Mucosa of descending colon (tissue), 3 donors: Measurements from ENCODE around the gene TMEM38B. TPM values are rescaled to one million over a fixed set of nuclear protein-coding genes. Genes with fewer than 3 reads are reported as not detected.

Source experiments
- ATAC-seq: fragments of 200-7000 bp; cut with Tn5 transposase; one replicate; pipeline ENCODE4 v1.9.1; 2020; ENCODE audit warnings: mild to moderate bottlenecking, moderate library complexity
- DNase-seq, 3 donors: peaks; one replicate each; pipeline ENCODE4 v3.0.0-alpha.2; 2020
- H3K36me3 ChIP-seq: fragments of 200-600 bp; one replicate; pipeline ENCODE4 v1.8.0; 2021; ENCODE audit warnings: low read depth, mild to moderate bottlenecking
- H3K4me1 ChIP-seq: fragments of 200-600 bp; one replicate; pipeline ENCODE4 v1.8.0; 2021; ENCODE audit warnings: low read depth, mild to moderate bottlenecking
- H3K4me3 ChIP-seq: fragments of 200-600 bp; one replicate; pipeline ENCODE4 v1.8.0; 2021; ENCODE audit warnings: mild to moderate bottlenecking
- H3K9me3 ChIP-seq: fragments of 200-600 bp; one replicate; pipeline ENCODE4 v1.8.0; 2021; ENCODE audit warnings: mild to moderate bottlenecking
- intact Hi-C, 2 donors: fragments of 100-400 bp; cut with DNase I in 1 of 2; cut with micrococcal nuclease in 1 of 2; formaldehyde crosslinking; loops; one replicate each; pipeline versions ENCODE4 v1.11.0 to v1.11.1; 2022; cut with DNase I, micrococcal nuclease
- total RNA-seq, 3 donors: library from RNA; stranded (reverse); fragmentation: NEBNext Ultra II Directional in 2 of 3; extraction: Animal tissue kit (Norgen Biotek cat#: 25700) in 2 of 3; gene quantifications; one replicate each; pipeline versions ENCODE4 v1.2.1 to v1.2.4, GENCODE V29; 2021 to 2023
- TF ChIP-seq, protein P1 (sequence below): fragments of 200-600 bp; IDR thresholded peaks from one replicate; pipeline ENCODE4 v1.8.0; 2022; ENCODE audit warnings: antibody characterized with exemption, mild to moderate bottlenecking
- donor health status: DM: no; HTN: no; CAD: no; lungs with moderate emphysema.
- donor health status: DM: no; HTN: no; CAD: no.
- donor health status: DM: no; HTN: yes; CAD: no.

Gene TMEM38B
- total RNA-seq, 3 donors from 2014 or later = 19.3 to 36.8 (median 19.3) TPM

DNA sequence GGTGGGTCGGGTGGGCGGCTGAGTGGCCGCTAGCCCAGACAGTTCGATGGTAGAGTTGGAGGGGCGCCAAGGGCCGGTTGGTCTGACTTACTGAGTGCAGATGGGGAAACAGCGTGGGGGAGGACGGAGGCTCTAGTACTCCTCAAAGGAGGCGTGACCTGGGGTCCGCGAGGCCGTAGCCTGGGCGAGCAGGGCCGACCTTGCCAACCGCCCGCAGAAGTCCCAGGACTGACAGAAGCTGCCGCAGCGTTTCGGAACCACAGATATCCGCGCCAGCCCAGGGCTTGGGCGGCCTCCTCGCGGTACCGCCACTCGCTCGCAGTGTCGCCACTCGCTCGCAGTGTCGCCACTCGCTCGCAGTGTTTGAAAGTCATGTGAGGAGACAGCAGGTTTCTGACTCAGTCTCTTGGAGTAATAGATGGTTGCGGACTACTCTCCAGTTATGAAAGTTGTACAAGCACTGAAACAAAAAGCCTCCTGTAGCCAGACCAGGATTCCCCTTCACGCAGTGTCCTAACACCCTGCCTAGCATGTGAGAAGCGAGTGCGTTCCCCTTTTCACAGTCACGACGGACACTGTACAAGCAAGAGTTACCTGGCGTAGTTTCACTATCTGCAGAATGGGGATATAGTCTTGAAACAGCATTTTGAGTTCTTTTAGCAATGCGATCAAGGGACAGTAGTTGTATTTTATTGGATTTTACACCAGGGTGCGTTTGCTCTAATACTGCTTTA lies 674 bp downstream of the TMEM38B start:
- DNase-seq (peak; percentile 76 to 84 (median 81)), ATAC-seq (peak; percentile 77)
- TF ChIP-seq, protein P1, sequence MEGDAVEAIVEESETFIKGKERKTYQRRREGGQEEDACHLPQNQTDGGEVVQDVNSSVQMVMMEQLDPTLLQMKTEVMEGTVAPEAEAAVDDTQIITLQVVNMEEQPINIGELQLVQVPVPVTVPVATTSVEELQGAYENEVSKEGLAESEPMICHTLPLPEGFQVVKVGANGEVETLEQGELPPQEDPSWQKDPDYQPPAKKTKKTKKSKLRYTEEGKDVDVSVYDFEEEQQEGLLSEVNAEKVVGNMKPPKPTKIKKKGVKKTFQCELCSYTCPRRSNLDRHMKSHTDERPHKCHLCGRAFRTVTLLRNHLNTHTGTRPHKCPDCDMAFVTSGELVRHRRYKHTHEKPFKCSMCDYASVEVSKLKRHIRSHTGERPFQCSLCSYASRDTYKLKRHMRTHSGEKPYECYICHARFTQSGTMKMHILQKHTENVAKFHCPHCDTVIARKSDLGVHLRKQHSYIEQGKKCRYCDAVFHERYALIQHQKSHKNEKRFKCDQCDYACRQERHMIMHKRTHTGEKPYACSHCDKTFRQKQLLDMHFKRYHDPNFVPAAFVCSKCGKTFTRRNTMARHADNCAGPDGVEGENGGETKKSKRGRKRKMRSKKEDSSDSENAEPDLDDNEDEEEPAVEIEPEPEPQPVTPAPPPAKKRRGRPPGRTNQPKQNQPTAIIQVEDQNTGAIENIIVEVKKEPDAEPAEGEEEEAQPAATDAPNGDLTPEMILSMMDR = no peak
- intact Hi-C loops = no loop called here
- Histone ChIP-seq H3K4me3 (peak overlapping the region; percentile 50), H3K9me3 (no peaks in the 10 kb centered on the region), H3K4me1 (peaks cover 9% of the 10 kb centered on the region), H3K36me3 (no peaks in the 10 kb centered on the region)

DNA sequence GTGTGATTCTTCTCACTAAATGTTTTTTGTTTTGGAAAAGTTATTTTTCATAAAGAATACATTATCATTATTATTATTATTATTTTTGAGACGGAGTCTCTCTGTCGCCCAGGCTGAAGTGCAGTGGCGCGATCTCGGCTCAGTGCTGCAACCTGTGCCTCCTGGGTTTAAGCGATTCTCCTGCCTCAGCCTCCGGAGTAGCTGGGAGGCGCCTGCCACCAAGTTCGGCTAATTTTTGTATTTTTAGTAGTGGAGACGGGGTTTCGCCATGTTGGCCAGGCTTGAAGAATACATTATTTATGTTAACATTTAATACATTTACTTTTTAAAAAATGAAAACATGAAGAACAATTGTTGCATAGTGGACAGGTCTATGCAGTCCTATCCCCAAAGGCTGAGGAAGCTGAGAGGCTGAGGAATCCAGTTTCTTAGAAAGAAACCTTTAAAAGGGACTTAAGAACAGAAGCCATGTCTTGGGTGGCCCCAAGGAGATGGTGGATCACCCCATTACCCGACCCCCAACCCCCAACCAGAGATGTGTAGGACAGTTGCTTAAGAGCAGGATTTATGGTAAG lies 2.0 kb downstream of the TMEM38B start:
- H3K36me3 ChIP-seq = no peaks in the 10 kb centered on the region
- intact Hi-C loops = no loop called here
- TF ChIP-seq, protein P1 = no peak
- H3K4me1 ChIP-seq = peaks cover 13% of the 10 kb centered on the region
- no peak overlapping the region for H3K4me3 ChIP-seq
- DNase-seq (no peak), ATAC-seq (no peak)
- no peaks in the 10 kb centered on the region for H3K9me3 ChIP-seq

DNA sequence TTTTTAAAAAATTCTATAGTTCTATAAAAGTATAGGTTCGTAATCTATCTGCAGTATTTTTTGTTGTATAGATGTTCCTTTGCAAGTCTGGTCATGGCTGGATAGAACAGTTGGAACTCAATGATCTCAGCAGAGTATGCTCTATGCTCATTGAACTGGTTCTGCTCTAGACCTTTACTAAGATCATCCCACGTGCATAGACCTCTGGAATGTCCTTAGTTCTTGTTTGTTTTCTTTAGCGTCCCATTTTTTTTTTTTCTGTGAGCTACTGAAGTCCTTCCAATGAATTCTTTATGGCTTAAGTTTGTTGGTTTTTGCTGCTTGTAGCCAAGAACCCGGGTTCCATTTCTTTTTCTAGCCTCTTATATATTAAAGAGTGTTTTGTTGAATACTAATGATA lies 3.5 kb downstream of the TMEM38B start:
- TF ChIP-seq, protein P1 = no peak
- Histone ChIP-seq H3K9me3 (no peaks in the 10 kb centered on the region), H3K36me3 (no peaks in the 10 kb centered on the region), H3K4me3 (no peak overlapping the region), H3K4me1 (peaks cover 13% of the 10 kb centered on the region)
- ATAC-seq (no peak), DNase-seq (no peak)
- intact Hi-C loops = no loop called here

DNA sequence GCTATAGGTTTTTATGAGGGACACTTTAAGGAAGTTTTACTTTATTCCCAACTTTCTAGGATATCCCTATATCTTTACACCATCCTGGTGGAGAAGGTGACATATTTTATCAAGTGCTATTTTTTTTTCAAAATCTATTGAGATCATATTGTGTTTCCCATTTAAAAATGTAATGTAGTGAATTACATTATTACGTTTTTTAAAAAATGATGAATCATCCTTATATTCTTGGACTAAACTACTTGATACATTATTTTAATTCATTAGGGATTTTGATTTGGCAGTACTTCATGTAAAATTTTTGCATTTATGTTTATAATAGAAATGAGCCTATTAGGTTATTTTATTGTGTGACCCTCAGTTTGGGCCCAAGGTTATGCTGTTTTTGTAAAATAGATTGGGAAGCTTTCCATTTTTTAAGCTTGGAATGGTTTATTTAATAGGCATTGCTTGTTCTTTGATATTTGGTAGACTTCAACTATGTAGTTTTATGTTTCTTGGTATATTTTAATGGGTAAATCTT lies 4.1 kb downstream of the TMEM38B start:
- no peak for DNase-seq
- TF ChIP-seq, protein P1 = no peak
- intact Hi-C loops = no loop called here
- Histone ChIP-seq H3K9me3 (no peaks in the 10 kb centered on the region), H3K4me3 (no peak overlapping the region), H3K4me1 (peaks cover 13% of the 10 kb centered on the region), H3K36me3 (no peaks in the 10 kb centered on the region)
- no peak for ATAC-seq

GRCh38 chr9:105700668-105701067 lies 6.3 kb downstream of the TMEM38B start:
- H3K36me3 ChIP-seq = no peaks in the 10 kb centered on the region
- peaks cover 11% of the 10 kb centered on the region for H3K4me1 ChIP-seq
- intact Hi-C loops = no loop called here
- ATAC-seq = peak; percentile 95
- peak in 2 of 3 donors; percentile 23 to 40 for DNase-seq
- TF ChIP-seq, protein P1 = no peak
- no peak overlapping the region for H3K4me3 ChIP-seq
- no peaks in the 10 kb centered on the region for H3K9me3 ChIP-seq
